Peyer's patch (tissue), 4 donors: ENCODE results near the gene DACT3.

Experiments
- POLR2A ChIP-seq, 2 donors: fragments of 450-650 bp; IDR thresholded peaks; one replicate each; pipeline ENCODE4 v1.5.1; 2017; ENCODE audit warnings: antibody characterized with exemption in 2 of 2, mild to moderate bottlenecking in 2 of 2, moderate library complexity in 2 of 2
- TF ChIP-seq, protein P1 (sequence below), 6 experiments: fragments of 450-650 bp in 4 of 6; fragments of 200-600 bp in 2 of 6; sonication (generic) in 1 of 6; IDR thresholded peaks; one replicate each; pipeline ENCODE4 v1.5.1; 2017 to 2019; ENCODE audit warnings: antibody characterized with exemption in 6 of 6, mild to moderate bottlenecking in 3 of 6, moderate library complexity in 1 of 6

DNA sequence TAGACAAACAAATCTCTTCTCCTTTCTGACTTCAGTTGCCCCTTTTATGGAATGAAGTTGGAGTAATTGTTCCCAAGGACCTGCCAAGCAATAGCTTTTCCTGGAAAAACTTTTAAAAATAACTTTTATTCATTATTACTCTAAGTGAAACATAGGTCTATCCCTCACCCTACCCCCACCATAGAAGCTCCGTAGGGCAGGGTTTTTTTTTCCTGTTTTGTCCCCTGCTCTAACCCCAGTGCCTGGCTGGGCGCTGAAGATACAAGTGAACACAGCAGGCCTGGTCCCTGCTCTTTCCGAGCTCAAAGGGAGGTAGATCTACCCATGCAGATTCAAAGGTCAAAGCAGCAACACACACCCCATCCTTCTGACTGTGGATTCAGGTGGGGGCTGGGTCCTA is 16.3 kb downstream of the DACT3 start:
- no peak for TF ChIP-seq POLR2A (IDR thresholded peaks at IDR 0.05)
- TF ChIP-seq, protein P1, sequence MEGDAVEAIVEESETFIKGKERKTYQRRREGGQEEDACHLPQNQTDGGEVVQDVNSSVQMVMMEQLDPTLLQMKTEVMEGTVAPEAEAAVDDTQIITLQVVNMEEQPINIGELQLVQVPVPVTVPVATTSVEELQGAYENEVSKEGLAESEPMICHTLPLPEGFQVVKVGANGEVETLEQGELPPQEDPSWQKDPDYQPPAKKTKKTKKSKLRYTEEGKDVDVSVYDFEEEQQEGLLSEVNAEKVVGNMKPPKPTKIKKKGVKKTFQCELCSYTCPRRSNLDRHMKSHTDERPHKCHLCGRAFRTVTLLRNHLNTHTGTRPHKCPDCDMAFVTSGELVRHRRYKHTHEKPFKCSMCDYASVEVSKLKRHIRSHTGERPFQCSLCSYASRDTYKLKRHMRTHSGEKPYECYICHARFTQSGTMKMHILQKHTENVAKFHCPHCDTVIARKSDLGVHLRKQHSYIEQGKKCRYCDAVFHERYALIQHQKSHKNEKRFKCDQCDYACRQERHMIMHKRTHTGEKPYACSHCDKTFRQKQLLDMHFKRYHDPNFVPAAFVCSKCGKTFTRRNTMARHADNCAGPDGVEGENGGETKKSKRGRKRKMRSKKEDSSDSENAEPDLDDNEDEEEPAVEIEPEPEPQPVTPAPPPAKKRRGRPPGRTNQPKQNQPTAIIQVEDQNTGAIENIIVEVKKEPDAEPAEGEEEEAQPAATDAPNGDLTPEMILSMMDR (IDR thresholded peaks at IDR 0.05), result no peak
